Lower leg skin (tissue), 4 donors: Measurements from ENCODE around the gene USP46. TPM values are rescaled to one million over a fixed set of nuclear protein-coding genes. Genes with fewer than 3 reads are reported as not detected.

Experiments
- DNase-seq, 2 donors: peaks; one replicate each; pipeline ENCODE4 v3.0.0-alpha.2; 2019; ENCODE audit warnings: low spot score in 2 of 2
- H3K4me3 ChIP-seq: fragments of 200-600 bp; sonication (generic); 2 replicates; pipeline ENCODE4 v1.5.1; 2017; ENCODE audit warnings: mild to moderate bottlenecking, low read depth; ENCODE audit not compliant: poor library complexity, severe bottlenecking
- POLR2A ChIP-seq, 2 donors: fragments of 450-650 bp; IDR thresholded peaks; one replicate each; pipeline ENCODE4 v1.6.1; 2016 to 2017; ENCODE audit warnings: antibody characterized with exemption in 2 of 2, mild to moderate bottlenecking in 1 of 2, moderate library complexity in 1 of 2
- WGBS, 2 donors: methylation state at CpG; one replicate each; pipeline ENCODE4 v1.1.5; 2018; 5-methylcytosine and 5-hydroxymethylcytosine counted together
- intact Hi-C: fragments of 100-400 bp; cut with DNase I; formaldehyde crosslinking; loops from one replicate; pipeline ENCODE4 v1.15.0; 2023; ENCODE audit warnings: low total_unique reads
- total RNA-seq, 4 donors: library from RNA; depleted of rRNA; stranded (reverse); fragments of >200 nt; gene quantifications; one replicate each; pipeline ENCODE4 v1.1.0, GENCODE V29; 2016
- TF ChIP-seq, protein P1 (sequence below), 3 donors: fragments of 450-650 bp; IDR thresholded peaks; one replicate each; pipeline ENCODE4 v1.5.1; 2016; ENCODE audit warnings: antibody characterized with exemption in 3 of 3, mild to moderate bottlenecking in 3 of 3, moderate library complexity in 2 of 3

Gene USP46
- total RNA-seq, 4 donors from 2014 or later: 7.5 to 16.7 (median 12.5) TPM

DNA sequence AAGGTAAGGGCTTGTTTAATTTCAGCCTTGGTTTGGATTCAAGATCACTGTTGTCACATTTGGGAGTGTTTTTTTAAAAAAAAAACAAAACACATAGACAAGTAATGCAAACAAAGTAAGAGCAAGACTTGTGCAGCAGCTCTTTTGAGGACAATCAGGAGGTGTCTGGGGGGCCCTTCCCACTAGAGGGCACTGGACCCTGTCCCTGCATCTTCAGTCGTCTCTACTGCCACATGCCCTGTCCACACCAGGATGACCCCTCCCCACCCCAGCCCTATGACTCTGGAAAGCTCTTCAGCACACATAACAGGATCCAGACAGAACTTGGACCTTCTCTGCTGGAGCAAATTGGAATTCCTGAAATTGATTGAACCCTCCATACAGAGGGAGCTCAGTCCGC lies 71.0 kb downstream of the USP46 start:
- WGBS, 2 donors: 39% methylated on average over 2 of the region's 2 CpGs
- TF ChIP-seq, protein P1, sequence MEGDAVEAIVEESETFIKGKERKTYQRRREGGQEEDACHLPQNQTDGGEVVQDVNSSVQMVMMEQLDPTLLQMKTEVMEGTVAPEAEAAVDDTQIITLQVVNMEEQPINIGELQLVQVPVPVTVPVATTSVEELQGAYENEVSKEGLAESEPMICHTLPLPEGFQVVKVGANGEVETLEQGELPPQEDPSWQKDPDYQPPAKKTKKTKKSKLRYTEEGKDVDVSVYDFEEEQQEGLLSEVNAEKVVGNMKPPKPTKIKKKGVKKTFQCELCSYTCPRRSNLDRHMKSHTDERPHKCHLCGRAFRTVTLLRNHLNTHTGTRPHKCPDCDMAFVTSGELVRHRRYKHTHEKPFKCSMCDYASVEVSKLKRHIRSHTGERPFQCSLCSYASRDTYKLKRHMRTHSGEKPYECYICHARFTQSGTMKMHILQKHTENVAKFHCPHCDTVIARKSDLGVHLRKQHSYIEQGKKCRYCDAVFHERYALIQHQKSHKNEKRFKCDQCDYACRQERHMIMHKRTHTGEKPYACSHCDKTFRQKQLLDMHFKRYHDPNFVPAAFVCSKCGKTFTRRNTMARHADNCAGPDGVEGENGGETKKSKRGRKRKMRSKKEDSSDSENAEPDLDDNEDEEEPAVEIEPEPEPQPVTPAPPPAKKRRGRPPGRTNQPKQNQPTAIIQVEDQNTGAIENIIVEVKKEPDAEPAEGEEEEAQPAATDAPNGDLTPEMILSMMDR (IDR thresholded peaks at IDR 0.05): no peak
- no peak for TF ChIP-seq POLR2A (IDR thresholded peaks at IDR 0.05)
- DNase-seq: no peak

DNA sequence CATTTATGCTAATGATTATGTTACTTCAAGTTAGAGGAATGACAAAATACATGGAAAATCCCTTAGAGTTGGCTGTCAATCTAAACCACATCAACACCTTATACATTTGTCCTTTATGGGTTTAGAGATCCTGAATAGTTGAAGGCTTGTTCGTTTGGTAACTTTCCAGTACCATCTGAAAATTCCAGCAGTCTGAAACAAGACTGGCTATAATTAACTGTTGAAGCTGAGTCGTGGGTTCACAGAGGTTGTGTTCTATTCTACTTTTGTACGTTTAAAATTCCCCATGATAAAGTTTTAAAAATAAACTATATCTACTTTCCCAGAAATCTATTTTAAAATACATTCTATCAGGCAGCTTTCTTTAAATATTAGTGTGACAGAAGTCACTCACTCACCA lies 73.0 kb downstream of the USP46 start:
- 7 to 22% methylated on average over 3 of the region's 3 CpGs for WGBS, 2 donors
- intact Hi-C loops: no loop called here
- DNase-seq: no peak
- TF ChIP-seq POLR2A (IDR thresholded peaks at IDR 0.05): no peak
- TF ChIP-seq, protein P1 (IDR thresholded peaks at IDR 0.05): no peak
- no peak overlapping the region for H3K4me3 ChIP-seq

More for the DNA sequence above, 71.0 kb downstream of the USP46 start:
- intact Hi-C loops: no loop called here
- no peak overlapping the region for H3K4me3 ChIP-seq

DNA sequence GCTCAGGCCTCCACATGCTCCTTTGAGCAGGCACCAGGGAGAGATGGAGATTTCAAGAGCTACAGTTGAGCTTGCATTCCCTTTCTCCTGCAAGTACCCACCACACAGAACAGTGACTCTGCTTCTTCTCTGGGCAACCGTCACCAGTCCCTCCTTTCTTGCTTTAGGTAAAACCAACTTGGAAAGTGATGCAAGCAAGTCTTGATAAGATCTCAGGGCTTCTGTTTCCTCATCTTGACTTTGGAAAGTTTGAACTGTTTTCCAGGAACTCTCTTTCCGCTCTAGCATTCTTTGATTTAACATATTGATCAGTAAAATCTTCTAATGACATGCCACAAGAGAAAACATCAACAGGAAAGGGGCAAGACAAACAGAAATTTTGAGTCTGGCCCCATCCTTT lies 73.7 kb downstream of the USP46 start:
- H3K4me3 ChIP-seq: no peak overlapping the region
- no peak for DNase-seq
- intact Hi-C loops: no loop called here
- WGBS, 2 donors: 61 to 67% methylated on average over 2 of the region's 2 CpGs
- no peak for TF ChIP-seq POLR2A (IDR thresholded peaks at IDR 0.05)
- TF ChIP-seq, protein P1 (IDR thresholded peaks at IDR 0.05): no peak

DNA sequence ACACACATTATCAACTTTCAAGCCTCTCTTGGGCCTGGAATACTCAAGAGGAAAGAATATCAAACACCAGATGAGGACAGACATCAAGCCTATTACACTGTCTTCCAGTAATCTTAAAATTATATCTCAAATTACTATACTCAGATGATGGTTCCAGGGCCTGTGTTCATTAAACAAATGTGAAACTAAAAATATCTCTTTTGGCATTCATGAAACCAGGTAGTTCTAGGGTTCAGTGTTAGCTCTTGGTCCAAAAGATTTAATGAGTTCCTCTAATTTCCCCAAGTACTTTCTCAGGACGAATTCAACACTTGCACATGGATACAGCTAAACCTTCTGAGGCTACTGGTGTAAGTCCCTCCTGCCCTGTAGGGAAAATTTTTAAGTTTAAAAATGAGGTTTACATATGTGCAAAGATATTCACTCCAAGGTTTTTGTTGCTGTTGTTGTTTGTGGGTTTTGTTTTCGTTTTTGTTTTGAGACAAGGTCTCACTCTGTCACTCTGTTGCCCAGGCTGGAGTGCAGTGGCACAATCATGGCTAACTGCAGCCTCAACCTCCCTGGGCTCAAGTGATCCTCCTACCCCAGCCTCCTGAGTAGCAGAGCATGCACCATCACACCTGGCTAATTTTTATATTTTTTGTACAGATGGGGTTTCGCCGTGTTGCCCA lies 79.4 kb downstream of the USP46 start:
- no peak for DNase-seq
- intact Hi-C loops: no loop called here
- H3K4me3 ChIP-seq: no peak overlapping the region
- TF ChIP-seq, protein P1 (IDR thresholded peaks at IDR 0.05): no peak
- no peak for TF ChIP-seq POLR2A (IDR thresholded peaks at IDR 0.05)
- WGBS, 2 donors: 88 to 89% methylated on average over 4 of the region's 4 CpGs

DNA sequence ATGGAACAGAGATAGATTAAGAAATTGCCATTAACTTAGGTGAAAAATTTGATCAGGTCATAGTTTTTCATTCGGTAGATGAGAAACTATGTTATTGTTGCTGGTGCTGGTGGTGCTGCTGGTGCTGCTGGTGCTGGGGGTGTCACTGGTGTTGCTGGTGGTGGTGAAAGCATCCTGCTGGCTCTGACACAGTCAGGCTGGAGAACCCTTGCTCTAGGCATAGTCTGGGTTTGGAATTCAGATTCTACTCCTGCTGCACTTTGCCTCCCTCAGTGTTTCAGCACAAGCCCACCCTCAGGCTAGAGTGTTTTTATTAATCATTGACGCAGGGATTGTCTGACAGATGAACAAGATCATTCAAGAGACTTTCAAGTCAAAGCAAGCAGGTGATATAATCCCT lies 80.2 kb downstream of the USP46 start:
- WGBS, 2 donors: 65 to 86% methylated on average over 2 of the region's 2 CpGs
- H3K4me3 ChIP-seq: no peak overlapping the region
- intact Hi-C loops: no loop called here
- TF ChIP-seq, protein P1 (IDR thresholded peaks at IDR 0.05): no peak
- TF ChIP-seq POLR2A (IDR thresholded peaks at IDR 0.05): no peak
- DNase-seq: no peak

DNA sequence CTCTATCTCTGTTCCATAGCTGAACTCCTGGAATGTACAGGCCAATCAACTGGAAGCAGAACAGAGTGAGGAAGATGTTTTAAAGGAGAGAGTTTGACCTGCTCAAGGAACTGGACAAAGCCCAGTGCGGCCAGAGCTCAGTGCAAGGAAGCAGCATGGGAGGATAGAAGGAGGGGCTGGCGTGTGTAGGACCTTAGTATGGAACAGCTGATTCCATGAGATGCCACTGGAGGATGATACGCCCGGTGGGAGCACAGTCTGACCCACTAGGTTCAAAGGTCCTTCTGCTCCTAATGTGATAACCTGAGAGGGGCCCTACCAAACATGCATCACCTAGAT lies 81.5 kb downstream of the USP46 start:
- intact Hi-C loops: no loop called here
- no peak for DNase-seq
- no peak overlapping the region for H3K4me3 ChIP-seq
- 87 to 95% methylated on average over 4 of the region's 4 CpGs for WGBS, 2 donors
- TF ChIP-seq, protein P1 (IDR thresholded peaks at IDR 0.05): no peak
- TF ChIP-seq POLR2A (IDR thresholded peaks at IDR 0.05): no peak
